Activated naive CD4-positive, alpha-beta T cell treated with anti-CD3 and anti-CD28 coated beads, Interleukin-2, amount 50 U/mL, for 72 hours (primary cell): Measurements from ENCODE around the gene TMTC4. TPM values are rescaled to one million over a fixed set of nuclear protein-coding genes. Genes with fewer than 3 reads are reported as not detected.

Experiments
- ATAC-seq, 2 donors: fragments of 150-1000 bp; cut with Tn5 transposase; 2 replicates each; pipeline ENCODE4 v1.10.0; 2021; ENCODE audit warnings: mild to moderate bottlenecking in 2 of 2, moderate library complexity in 2 of 2
- DNase-seq, 2 donors: peaks; one replicate each; pipeline ENCODE4 v3.0.0; 2021 to 2022; ENCODE audit warnings: low spot score in 2 of 2
- H3K27ac Mint-ChIP-seq, 2 donors: one replicate each; pipeline ENCODE4 v1.8.0; 2022; ENCODE audit warnings: mild to moderate bottlenecking in 2 of 2, mixed read lengths in 2 of 2
- H3K36me3 Mint-ChIP-seq, 2 donors: one replicate each; pipeline ENCODE4 v1.8.0; 2022; ENCODE audit warnings: mixed read lengths in 2 of 2
- H3K9me3 Mint-ChIP-seq, 2 donors: one replicate each; pipeline ENCODE4 v1.8.0; 2022; ENCODE audit warnings: mixed read lengths in 2 of 2
- total RNA-seq, 2 donors: library from RNA; stranded (reverse); gene quantifications; one replicate each; pipeline ENCODE4 v1.2.3, GENCODE V29; 2022

Gene TMTC4
- total RNA-seq, 2 donors from 2014 or later, result 12.5 to 21.3 TPM

- Mint-ChIP-seq H3K9me3 (peaks cover 0 to 4% of the 10 kb centered on the region in 2 donors), H3K27ac (no peak overlapping the region), H3K36me3 (peaks cover 0 to 17% of the 10 kb centered on the region in 2 donors)
- ATAC-seq, result no peak
- DNase-seq, result no peak
Observed at GRCh38 chr13:100611678-100612492, 62.7 kb downstream of the TMTC4 start.

DNA sequence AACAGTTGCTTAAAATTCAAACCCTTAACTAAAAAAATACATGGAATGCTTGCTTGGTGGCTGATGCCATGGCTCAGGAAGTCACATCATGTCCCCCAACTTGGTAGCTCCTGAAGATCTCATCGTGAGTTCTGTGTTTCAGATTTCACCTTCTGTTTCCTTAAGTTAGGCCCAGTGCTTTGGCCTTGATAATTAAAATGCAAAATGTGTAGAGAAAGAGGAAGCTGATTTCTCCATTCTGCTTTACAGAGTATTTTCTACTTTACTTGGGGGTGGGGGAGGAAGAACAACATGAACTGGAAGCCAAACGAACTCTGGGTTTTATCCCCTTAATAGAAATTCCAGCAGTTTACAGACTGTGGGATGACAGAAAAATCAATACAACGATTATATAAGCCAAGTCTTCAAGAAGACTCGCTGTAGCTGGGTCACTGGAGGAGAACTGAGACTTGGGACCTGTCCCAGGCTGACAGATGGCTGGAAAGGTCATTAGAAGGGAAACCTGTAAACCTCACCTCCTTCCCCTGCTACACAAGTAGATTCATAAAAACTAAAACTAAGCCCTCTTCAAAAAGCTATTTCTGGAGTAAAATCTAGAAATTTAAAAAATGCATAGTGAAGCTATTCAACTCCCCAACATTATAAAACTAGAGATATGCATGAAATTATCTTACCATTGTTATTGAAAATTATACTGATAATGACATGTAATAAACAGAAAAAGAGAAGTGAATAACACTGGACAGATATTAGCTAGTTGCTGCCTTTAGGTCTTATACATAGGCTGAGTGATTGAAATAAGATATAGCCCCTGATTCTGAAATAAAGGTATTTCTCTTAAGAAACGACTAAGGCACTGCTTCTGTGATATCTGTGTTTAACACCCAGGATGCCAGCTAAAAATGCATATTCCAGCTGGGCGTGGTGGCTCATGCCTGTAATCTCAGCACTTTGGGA lies 63.9 kb downstream of the TMTC4 start:
- no peak for ATAC-seq
- H3K9me3 Mint-ChIP-seq, result peaks cover 0 to 4% of the 10 kb centered on the region in 2 donors
- H3K27ac Mint-ChIP-seq, result no peak overlapping the region
- DNase-seq, result no peak
- H3K36me3 Mint-ChIP-seq, result peaks cover 0 to 17% of the 10 kb centered on the region in 2 donors

- H3K9me3 Mint-ChIP-seq, result peaks cover 0 to 4% of the 10 kb centered on the region in 2 donors
- DNase-seq (peak in 1 of 2 donors; percentile 8), ATAC-seq (peak; percentile 93 to 98)
- H3K36me3 Mint-ChIP-seq, result peaks cover 0 to 17% of the 10 kb centered on the region in 2 donors
- H3K27ac Mint-ChIP-seq, result no peak overlapping the region
Observed at GRCh38 chr13:100608906-100609305, 65.7 kb downstream of the TMTC4 start.

- H3K9me3 Mint-ChIP-seq, result peaks cover 0 to 4% of the 10 kb centered on the region in 2 donors
- no peak overlapping the region for H3K27ac Mint-ChIP-seq
- ATAC-seq, result no peak
- DNase-seq, result no peak
- peaks cover 0 to 17% of the 10 kb centered on the region in 2 donors for H3K36me3 Mint-ChIP-seq
Observed at GRCh38 chr13:100608489-100608888, 66.1 kb downstream of the TMTC4 start.

GRCh38 chr13:100604918-100605710 lies 69.5 kb downstream of the TMTC4 start:
- no peak overlapping the region for H3K27ac Mint-ChIP-seq
- DNase-seq (no peak), ATAC-seq (no peak)
- H3K9me3 Mint-ChIP-seq, result peaks cover 0 to 4% of the 10 kb centered on the region in 2 donors
- H3K36me3 Mint-ChIP-seq, result peaks cover 0 to 13% of the 10 kb centered on the region in 2 donors

DNA sequence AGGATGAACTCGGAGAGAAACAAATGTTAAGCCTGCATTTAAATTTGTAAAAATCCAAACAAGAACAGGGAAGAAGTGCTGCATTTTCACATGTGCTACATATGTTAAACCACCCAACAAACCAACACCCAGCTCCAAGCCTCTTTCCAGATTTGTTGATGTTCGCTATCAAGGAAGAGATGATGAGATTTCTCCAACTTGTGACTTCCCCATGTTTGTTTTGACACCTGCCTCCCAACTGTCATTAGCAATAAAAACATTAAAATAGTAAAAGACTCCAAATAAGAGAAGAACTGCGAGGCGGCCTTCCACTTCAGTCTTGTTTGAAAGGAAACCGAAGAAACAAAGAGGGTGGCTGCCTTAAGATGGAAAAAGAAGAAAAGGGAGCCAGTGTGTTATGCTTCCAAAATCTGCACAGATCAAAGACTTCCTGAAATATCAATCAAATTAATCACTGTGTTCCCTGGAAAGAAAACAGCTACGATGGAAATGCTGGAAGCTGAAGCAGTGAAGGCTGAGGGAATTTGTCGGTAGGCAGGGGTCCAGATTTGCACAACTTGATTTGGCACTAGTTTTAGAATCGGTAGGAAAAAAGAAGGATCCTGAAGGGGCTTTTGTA lies 72.0 kb downstream of the TMTC4 start:
- Mint-ChIP-seq H3K27ac (no peak overlapping the region), H3K36me3 (no peaks in the 10 kb centered on the region), H3K9me3 (no peaks in the 10 kb centered on the region)
- ATAC-seq, result no peak
- no peak for DNase-seq

- no peaks in the 10 kb centered on the region for H3K9me3 Mint-ChIP-seq
- no peak for ATAC-seq
- H3K36me3 Mint-ChIP-seq, result peaks cover 0 to 5% of the 10 kb centered on the region in 2 donors
- H3K27ac Mint-ChIP-seq, result peak overlapping the region in 1 of 2 donors; percentile 7
- DNase-seq, result no peak
Observed at GRCh38 chr13:100601716-100602115, 72.9 kb downstream of the TMTC4 start.

- Mint-ChIP-seq H3K36me3 (peaks cover 0 to 5% of the 10 kb centered on the region in 2 donors), H3K9me3 (no peaks in the 10 kb centered on the region), H3K27ac (no peak overlapping the region)
- DNase-seq (no peak), ATAC-seq (no peak)
Observed at GRCh38 chr13:100600915-100601314, 73.7 kb downstream of the TMTC4 start.

GRCh38 chr13:100600461-100600860 lies 74.1 kb downstream of the TMTC4 start:
- no peaks in the 10 kb centered on the region for H3K9me3 Mint-ChIP-seq
- DNase-seq (no peak), ATAC-seq (no peak)
- no peak overlapping the region for H3K27ac Mint-ChIP-seq
- peaks cover 0 to 5% of the 10 kb centered on the region in 2 donors for H3K36me3 Mint-ChIP-seq

DNA sequence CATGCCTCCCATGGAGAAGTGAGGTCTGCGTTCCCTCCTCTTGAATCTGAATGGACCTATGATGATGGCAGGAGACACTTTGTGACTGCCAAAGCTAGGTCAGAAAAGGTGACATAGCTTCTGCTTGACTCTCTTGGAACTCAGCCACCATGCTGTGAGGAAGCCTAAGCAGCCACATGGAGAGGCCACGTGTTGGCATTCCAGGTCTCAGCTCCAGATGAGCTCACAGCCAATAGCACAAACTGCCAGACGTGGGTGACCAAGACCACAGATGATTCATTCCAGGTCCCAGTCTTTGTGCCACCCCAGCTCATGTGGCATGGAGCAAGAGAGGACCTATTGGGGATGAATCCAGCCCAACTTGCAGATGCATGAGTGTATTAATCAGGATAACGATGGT lies 77.3 kb downstream of the TMTC4 start:
- no peak for DNase-seq
- ATAC-seq, result no peak
- Mint-ChIP-seq H3K9me3 (no peaks in the 10 kb centered on the region), H3K27ac (no peak overlapping the region), H3K36me3 (peaks cover 0 to 5% of the 10 kb centered on the region in 2 donors)

DNA sequence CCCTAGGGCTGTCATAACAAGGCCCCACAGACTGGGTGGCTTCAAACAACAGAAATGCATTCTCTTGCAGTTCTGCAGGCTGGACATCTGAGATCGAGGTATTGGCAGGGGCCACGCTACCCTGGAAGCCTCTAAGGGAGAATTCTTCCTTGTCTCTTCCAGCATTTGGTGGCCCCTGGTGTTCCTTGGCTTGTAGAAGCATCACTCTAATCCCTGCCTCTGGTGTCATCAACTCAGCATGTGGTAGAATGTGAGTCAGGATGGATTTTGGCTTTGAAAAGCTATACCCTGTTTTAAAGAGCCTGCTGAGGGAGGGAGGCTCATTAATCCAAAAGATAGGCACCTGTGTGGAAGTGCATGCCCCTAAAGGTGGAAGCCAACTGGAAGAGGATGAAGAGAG lies 78.1 kb downstream of the TMTC4 start:
- DNase-seq (no peak), ATAC-seq (no peak)
- Mint-ChIP-seq H3K36me3 (peaks cover 0 to 5% of the 10 kb centered on the region in 2 donors), H3K27ac (no peak overlapping the region), H3K9me3 (no peaks in the 10 kb centered on the region)

GRCh38 chr13:100594731-100595130 lies 79.9 kb downstream of the TMTC4 start:
- Mint-ChIP-seq H3K36me3 (peaks cover 0 to 5% of the 10 kb centered on the region in 2 donors), H3K9me3 (no peaks in the 10 kb centered on the region), H3K27ac (no peak overlapping the region)
- DNase-seq (no peak), ATAC-seq (no peak)

- DNase-seq, result no peak
- no peak for ATAC-seq
- no peak overlapping the region for H3K27ac Mint-ChIP-seq
- peaks cover 0 to 5% of the 10 kb centered on the region in 2 donors for H3K36me3 Mint-ChIP-seq
- H3K9me3 Mint-ChIP-seq, result no peaks in the 10 kb centered on the region
Observed at GRCh38 chr13:100594255-100594654, 80.3 kb downstream of the TMTC4 start.

GRCh38 chr13:100589178-100589725 lies 85.3 kb downstream of the TMTC4 start:
- DNase-seq (no peak), ATAC-seq (no peak)
- H3K36me3 Mint-ChIP-seq, result peaks cover 4 to 9% of the 10 kb centered on the region in 2 donors

GRCh38 chr13:100588331-100589177 lies 86.0 kb downstream of the TMTC4 start, which contains the start of gene GGACT:
Gene GGACT (minus strand): TSS chr13:100588789. CDS start chr13:100532591, 56,198 bp downstream.
- ATAC-seq (peak; percentile 93), DNase-seq (peak; percentile 81 to 90)
- H3K9me3 Mint-ChIP-seq, result peaks cover 0 to 5% of the 10 kb centered on the region in 2 donors
- H3K36me3 Mint-ChIP-seq, result peaks cover 4 to 13% of the 10 kb centered on the region in 2 donors
- peak within 1 kb of the TSS; percentile 79 to 85 for H3K27ac Mint-ChIP-seq

More at GRCh38 chr13:100589178-100589725, 85.3 kb downstream of the TMTC4 start:
- Mint-ChIP-seq H3K27ac (peak overlapping the region; percentile 79), H3K9me3 (peaks cover 0 to under 1% of the 10 kb centered on the region in 2 donors)
